Mesenchymal stem cell (in vitro differentiated cells and primary cell): ENCODE data around the gene CELF4.

Experiments used
- DNase-seq: peaks from one replicate; pipeline ENCODE4 v3.0.0-alpha.2; 2013
- H2AFZ ChIP-seq: one replicate; pipeline ENCODE4 v1.6.1; 2013; ENCODE audit warnings: low read depth, mild to moderate bottlenecking, control low read depth, inconsistent platforms, low read length, moderate library complexity
- H2AK5ac ChIP-seq: 2 replicates; pipeline ENCODE4 v1.6.1; 2013; ENCODE audit warnings: low read length, moderate library complexity, mild to moderate bottlenecking, inconsistent platforms; ENCODE audit not compliant: severe bottlenecking
- H2BK120ac ChIP-seq: one replicate; pipeline ENCODE4 v1.6.1; 2013; ENCODE audit warnings: low read depth, mild to moderate bottlenecking, inconsistent platforms, low read length, moderate library complexity
- H2BK12ac ChIP-seq, 2 experiments: one replicate each; pipeline ENCODE4 v1.6.1; 2013; ENCODE audit warnings: inconsistent platforms in 2 of 2, low read length in 2 of 2, mild to moderate bottlenecking in 2 of 2, moderate library complexity in 2 of 2, control low read depth in 1 of 2
- H2BK15ac ChIP-seq: one replicate; pipeline ENCODE4 v1.6.1; 2013; ENCODE audit warnings: mild to moderate bottlenecking, low read depth, inconsistent platforms; ENCODE audit not compliant: poor library complexity, severe bottlenecking
- H2BK5ac ChIP-seq: 2 replicates; pipeline ENCODE4 v1.6.1; 2013; ENCODE audit warnings: low read depth, mild to moderate bottlenecking, low read length, control low read depth, inconsistent platforms; ENCODE audit not compliant: poor library complexity, severe bottlenecking
- H3K14ac ChIP-seq, 2 experiments: one replicate each; pipeline ENCODE4 v1.6.1; 2013; ENCODE audit warnings: inconsistent platforms in 2 of 2, low read length in 2 of 2, control low read depth in 1 of 2, mild to moderate bottlenecking in 1 of 2, moderate library complexity in 1 of 2
- H3K18ac ChIP-seq, 2 experiments: one replicate each; pipeline ENCODE4 v1.6.1; 2013; ENCODE audit warnings: inconsistent platforms in 2 of 2, low read length in 2 of 2, control low read depth in 1 of 2, low read depth in 1 of 2, mild to moderate bottlenecking in 1 of 2
- H3K23ac ChIP-seq, 2 experiments: one replicate each; pipeline ENCODE4 v1.6.1; 2013; ENCODE audit warnings: inconsistent platforms in 2 of 2, low read length in 2 of 2, mild to moderate bottlenecking in 2 of 2, moderate library complexity in 2 of 2, control low read depth in 1 of 2
- H3K27ac ChIP-seq: 2 replicates; pipeline ENCODE4 v1.5.1; 2013; ENCODE audit warnings: mild to moderate bottlenecking, moderate library complexity, low read length, control low read depth, inconsistent platforms; ENCODE audit not compliant: poor library complexity, severe bottlenecking
- H3K27me3 ChIP-seq, 2 experiments: 2 replicates each; pipeline versions ENCODE4 v1.6.1 to v1.7.0; 2013; ENCODE audit warnings: low read length in 2 of 2, mild to moderate bottlenecking in 2 of 2, moderate library complexity in 2 of 2, control low read depth in 1 of 2, inconsistent platforms in 1 of 2; ENCODE audit not compliant: control insufficient read depth in 1 of 2, insufficient read depth in 1 of 2
- H3K36me3 ChIP-seq, 2 experiments: 2 replicates each; pipeline versions ENCODE4 v1.6.1 to v1.7.0; 2013; ENCODE audit warnings: low read length in 2 of 2, control low read depth in 1 of 2, inconsistent platforms in 1 of 2, low read depth in 1 of 2, mild to moderate bottlenecking in 1 of 2; ENCODE audit not compliant: insufficient read depth in 2 of 2, control insufficient read depth in 1 of 2
- H3K4ac ChIP-seq, 2 experiments: one replicate each; pipeline ENCODE4 v1.6.1; 2013; ENCODE audit warnings: inconsistent platforms in 2 of 2, low read length in 2 of 2, mild to moderate bottlenecking in 2 of 2, moderate library complexity in 2 of 2, control low read depth in 1 of 2, low read depth in 1 of 2
- H3K4me1 ChIP-seq: 2 replicates; pipeline ENCODE4 v1.6.1; 2013; ENCODE audit warnings: low read depth, low read length, control low read depth; ENCODE audit not compliant: control insufficient read depth, insufficient read depth
- H3K4me2 ChIP-seq: 2 replicates; pipeline ENCODE4 v1.6.1; 2013; ENCODE audit warnings: low read length, mild to moderate bottlenecking, inconsistent platforms; ENCODE audit not compliant: poor library complexity, severe bottlenecking
- H3K4me3 ChIP-seq, 2 experiments: 2 replicates each; pipeline versions ENCODE4 v1.5.1 to v1.7.0; 2013; ENCODE audit warnings: low read length in 2 of 2, mild to moderate bottlenecking in 2 of 2, control low read depth in 1 of 2, low read depth in 1 of 2; ENCODE audit not compliant: insufficient read depth in 1 of 2
- H3K79me1 ChIP-seq: replicated peaks from 2 replicates; pipeline ENCODE4 v1.6.1; 2013; ENCODE audit warnings: mild to moderate bottlenecking, control low read depth, low read length, inconsistent platforms; ENCODE audit not compliant: poor library complexity, severe bottlenecking
- H3K9ac ChIP-seq: 2 replicates; pipeline ENCODE4 v1.7.0; 2013; ENCODE audit warnings: mild to moderate bottlenecking, low read length, moderate library complexity
- H3K9me3 ChIP-seq: 2 replicates; pipeline ENCODE4 v1.7.0; 2013; ENCODE audit warnings: mild to moderate bottlenecking, low read length; ENCODE audit not compliant: control insufficient read depth
- H4K8ac ChIP-seq: one replicate; pipeline ENCODE4 v1.6.1; 2013; ENCODE audit warnings: inconsistent platforms, mild to moderate bottlenecking, low read length, moderate library complexity
- H4K91ac ChIP-seq: one replicate; pipeline ENCODE4 v1.6.1; 2013; ENCODE audit warnings: mild to moderate bottlenecking, low read length, inconsistent platforms
- WGBS: methylation state at CpG from one replicate; pipeline ENCODE4 v1.1.7; 2013; ENCODE audit warnings: mixed read lengths; 5-methylcytosine and 5-hydroxymethylcytosine counted together

The CELF4 gene

DNA sequence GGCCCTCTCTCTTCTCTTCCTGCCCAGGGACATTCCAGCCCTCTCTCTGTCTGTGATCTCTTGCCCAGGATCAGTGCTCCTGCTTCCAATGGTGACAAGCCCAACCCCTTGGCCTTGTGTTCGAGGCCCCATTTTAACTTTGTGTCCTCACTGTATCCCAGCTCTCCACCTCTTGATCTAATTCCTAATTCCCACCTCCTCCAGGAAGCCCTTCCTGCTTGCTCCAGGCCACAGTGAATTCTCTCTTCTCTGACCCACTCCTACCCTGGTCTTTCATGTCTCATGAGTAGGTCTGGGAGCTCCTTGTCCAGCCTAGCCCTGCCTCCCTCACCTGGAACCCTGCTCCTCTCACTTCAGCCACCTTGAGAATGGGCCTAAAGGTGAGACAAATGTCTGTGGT lies 249.1 kb downstream of the CELF4 start:
- no peak for DNase-seq
- no peak overlapping the region for H3K4ac ChIP-seq
- WGBS, result 49% methylated on average over 1 of the region's 1 CpG

DNA sequence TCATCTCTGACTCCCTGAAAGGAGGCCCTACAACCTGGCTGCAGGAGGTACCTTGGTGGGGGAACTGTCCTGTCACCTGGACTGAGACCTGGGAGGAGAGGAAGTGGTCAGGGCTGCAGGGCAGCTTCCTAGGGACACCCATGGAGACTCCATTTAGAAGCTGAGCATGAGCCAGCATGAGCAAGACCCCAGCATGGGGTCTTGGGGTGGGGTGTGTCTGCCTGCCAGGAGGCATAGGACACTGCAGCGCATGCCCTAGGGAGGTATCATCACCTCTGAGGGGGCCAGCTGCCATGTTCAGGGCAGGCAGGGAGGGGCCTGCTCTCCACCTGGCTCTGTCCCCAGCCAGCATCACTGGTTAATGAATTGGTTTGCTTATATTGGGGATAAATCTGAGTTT lies 249.7 kb downstream of the CELF4 start:
- Histone ChIP-seq H3K4ac (no peak overlapping the region), H3K4me1 (peaks cover 6% of the 10 kb centered on the region), H2BK15ac (no peak overlapping the region), H3K18ac (no peak overlapping the region), H2BK120ac (no peak overlapping the region), H3K4me3 (no peak overlapping the region), H2AFZ (no peak overlapping the region), H3K23ac (no peak overlapping the region), H3K14ac (no peak overlapping the region), H3K9ac (no peak overlapping the region), H3K36me3 (no peaks in the 10 kb centered on the region), H3K4me2 (no peak overlapping the region), H2BK12ac (no peak overlapping the region), H3K27ac (no peak overlapping the region), H4K91ac (no peak overlapping the region), H4K8ac (no peak overlapping the region), H2AK5ac (no peak overlapping the region), H3K9me3 (no peaks in the 10 kb centered on the region), H3K27me3 (peaks cover 10 to 33% of the 10 kb centered on the region in 2 experiments), H3K79me1 (no peaks in the 10 kb centered on the region), H2BK5ac (no peak overlapping the region)
- no peak for DNase-seq
- 84% methylated on average over 1 of the region's 1 CpG for WGBS

More for the DNA sequence above, 249.1 kb downstream of the CELF4 start:
- H2AFZ ChIP-seq, result no peak overlapping the region
- H3K18ac ChIP-seq, result no peak overlapping the region
- H3K27ac ChIP-seq, result no peak overlapping the region
- H3K14ac ChIP-seq, result no peak overlapping the region
- H3K4me3 ChIP-seq, result no peak overlapping the region
- H3K9ac ChIP-seq, result no peak overlapping the region
- H2BK120ac ChIP-seq, result no peak overlapping the region
- no peak overlapping the region for H4K91ac ChIP-seq
- no peak overlapping the region for H4K8ac ChIP-seq
- no peaks in the 10 kb centered on the region for H3K9me3 ChIP-seq
- no peak overlapping the region for H3K23ac ChIP-seq
- H2BK15ac ChIP-seq, result no peak overlapping the region
- no peaks in the 10 kb centered on the region for H3K79me1 ChIP-seq
- H3K27me3 ChIP-seq, result peaks cover 15 to 39% of the 10 kb centered on the region in 2 experiments
- no peak overlapping the region for H3K4me2 ChIP-seq
- no peaks in the 10 kb centered on the region for H3K36me3 ChIP-seq
- no peak overlapping the region for H2BK12ac ChIP-seq
- peaks cover 6% of the 10 kb centered on the region for H3K4me1 ChIP-seq
- no peak overlapping the region for H2AK5ac ChIP-seq
- H2BK5ac ChIP-seq, result no peak overlapping the region

DNA sequence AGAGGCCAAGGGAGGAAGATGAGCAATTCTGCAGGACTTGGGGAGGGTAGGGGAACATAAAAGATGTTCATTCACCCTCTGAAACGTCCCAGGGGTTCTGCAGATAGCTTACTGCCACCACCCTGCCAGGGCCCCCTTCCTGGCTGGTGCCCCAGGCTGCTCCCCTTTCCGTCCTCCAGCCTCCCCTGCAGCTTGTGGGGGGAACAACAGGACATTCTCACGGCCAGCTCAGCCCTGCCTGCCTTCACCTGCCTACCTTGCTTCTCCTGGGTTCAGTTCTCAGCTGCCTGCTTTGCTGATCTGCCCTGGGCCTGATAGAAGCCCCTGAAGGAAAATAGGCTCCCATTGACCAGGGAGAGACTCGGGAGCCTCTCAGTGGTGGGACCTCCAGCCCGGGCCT lies 251.1 kb downstream of the CELF4 start:
- Histone ChIP-seq H4K91ac (no peak overlapping the region), H2BK15ac (no peak overlapping the region)
- 59% methylated on average over 5 of the region's 5 CpGs for WGBS

GRCh38 chr18:37313624-37314023 lies 252.0 kb downstream of the CELF4 start:
- Histone ChIP-seq H4K91ac (no peak overlapping the region), H2BK12ac (no peak overlapping the region), H3K79me1 (no peaks in the 10 kb centered on the region), H3K14ac (no peak overlapping the region), H4K8ac (no peak overlapping the region), H3K18ac (no peak overlapping the region), H2BK15ac (no peak overlapping the region), H3K27me3 (peaks cover 13 to 29% of the 10 kb centered on the region in 2 experiments), H2BK120ac (no peak overlapping the region), H2AK5ac (no peak overlapping the region), H3K9ac (no peak overlapping the region), H3K27ac (no peak overlapping the region), H2BK5ac (no peak overlapping the region), H3K9me3 (no peaks in the 10 kb centered on the region), H3K4me1 (peaks cover 6% of the 10 kb centered on the region), H3K36me3 (no peaks in the 10 kb centered on the region), H3K4me2 (no peak overlapping the region), H3K4ac (no peak overlapping the region), H2AFZ (no peak overlapping the region), H3K4me3 (no peak overlapping the region), H3K23ac (no peak overlapping the region)
- no peak for DNase-seq
- 88% methylated on average over 10 of the region's 10 CpGs for WGBS

More for the DNA sequence above, 251.1 kb downstream of the CELF4 start:
- Histone ChIP-seq H3K4me3 (no peak overlapping the region), H3K4me1 (peaks cover 6% of the 10 kb centered on the region), H3K9me3 (no peaks in the 10 kb centered on the region), H3K9ac (no peak overlapping the region), H3K14ac (no peak overlapping the region), H2BK5ac (no peak overlapping the region), H2AK5ac (no peak overlapping the region), H3K18ac (no peak overlapping the region), H2BK12ac (no peak overlapping the region), H3K27ac (no peak overlapping the region), H2BK120ac (no peak overlapping the region), H3K23ac (peak overlapping the region in 1 of 2 experiments; percentile 14), H4K8ac (no peak overlapping the region), H3K27me3 (peaks cover 9 to 33% of the 10 kb centered on the region in 2 experiments), H2AFZ (no peak overlapping the region), H3K36me3 (no peaks in the 10 kb centered on the region), H3K4me2 (no peak overlapping the region), H3K79me1 (no peaks in the 10 kb centered on the region), H3K4ac (no peak overlapping the region)
- no peak for DNase-seq
